Upper lobe of right lung (tissue), 1 donor: ENCODE measurements around the gene PHYKPL. TPM values are rescaled to one million over a fixed set of nuclear protein-coding genes. Genes with fewer than 3 reads are reported as not detected.

Source experiments
- ATAC-seq: fragments of 200-7000 bp; cut with Tn5 transposase; one replicate; pipeline ENCODE4 v1.9.1; 2020; ENCODE audit warnings: mild to moderate bottlenecking, moderate library complexity
- DNase-seq: peaks from one replicate; pipeline ENCODE4 v3.0.0-alpha.2; 2020
- H3K27ac ChIP-seq: fragments of 200-600 bp; one replicate; pipeline ENCODE4 v1.8.0; 2022
- H3K27me3 ChIP-seq: fragments of 200-600 bp; one replicate; pipeline ENCODE4 v1.8.0; 2022; ENCODE audit warnings: mild to moderate bottlenecking
- H3K36me3 ChIP-seq: fragments of 200-600 bp; one replicate; pipeline ENCODE4 v1.8.0; 2022
- H3K4me1 ChIP-seq: fragments of 200-600 bp; one replicate; pipeline ENCODE4 v1.8.0; 2022
- H3K4me3 ChIP-seq: fragments of 200-600 bp; one replicate; pipeline ENCODE4 v1.8.0; 2022; ENCODE audit warnings: mild to moderate bottlenecking
- H3K9me3 ChIP-seq: fragments of 200-600 bp; one replicate; pipeline ENCODE4 v1.8.0; 2022
- CTCF ChIP-seq: fragments of 200-600 bp; IDR thresholded peaks from one replicate; pipeline ENCODE4 v1.8.0; 2022; ENCODE audit warnings: antibody characterized with exemption
- intact Hi-C: fragments of 100-400 bp; cut with DNase I; formaldehyde crosslinking; loops from one replicate; pipeline ENCODE4 v1.11.0; 2022
- total RNA-seq: library from RNA; stranded (reverse); fragmentation: NEBNext Ultra II Directional; extraction: Animal tissue kit (Norgen Biotek cat#: 25700); gene quantifications from one replicate; pipeline ENCODE4 v1.2.1, GENCODE V29; 2021
- donor health status: DM: no; HTN: yes; CAD: no; lungs with severe emphysema.

PHYKPL gene
- total RNA-seq, 1 donor from 2014 or later, result 96.1 TPM

- DNase-seq (no peak), ATAC-seq (no peak)
- Histone ChIP-seq H3K9me3 (no peaks in the 10 kb centered on the region), H3K4me3 (no peak overlapping the region), H3K27me3 (peaks cover 6% of the 10 kb centered on the region), H3K36me3 (no peaks in the 10 kb centered on the region), H3K4me1 (no peaks in the 10 kb centered on the region), H3K27ac (no peak overlapping the region)
- intact Hi-C loops, result no loop called here
- no peak for TF ChIP-seq CTCF
Observed at GRCh38 chr5:178196281-178196812, 36.3 kb downstream of the PHYKPL start.

GRCh38 chr5:178194026-178194425 is 38.6 kb downstream of the PHYKPL start:
- no peaks in the 10 kb centered on the region for H3K4me1 ChIP-seq
- H3K9me3 ChIP-seq, result no peaks in the 10 kb centered on the region
- H3K27ac ChIP-seq, result no peak overlapping the region
- no peaks in the 10 kb centered on the region for H3K36me3 ChIP-seq
- TF ChIP-seq CTCF, result no peak
- H3K4me3 ChIP-seq, result no peak overlapping the region
- intact Hi-C loops, result no loop called here
- DNase-seq, result no peak
- peaks cover 6% of the 10 kb centered on the region for H3K27me3 ChIP-seq
- peak; percentile 38 for ATAC-seq

- H3K9me3 ChIP-seq, result no peaks in the 10 kb centered on the region
- H3K4me1 ChIP-seq, result no peaks in the 10 kb centered on the region
- H3K36me3 ChIP-seq, result no peaks in the 10 kb centered on the region
- ATAC-seq (no peak), DNase-seq (no peak)
- TF ChIP-seq CTCF, result no peak
- intact Hi-C loops, result no loop called here
- no peak overlapping the region for H3K4me3 ChIP-seq
- no peak overlapping the region for H3K27ac ChIP-seq
- peaks cover 6% of the 10 kb centered on the region for H3K27me3 ChIP-seq
Observed at GRCh38 chr5:178193251-178193809, 39.3 kb downstream of the PHYKPL start.

GRCh38 chr5:178192787-178193186 is 39.8 kb downstream of the PHYKPL start:
- Histone ChIP-seq H3K27me3 (peaks cover 6% of the 10 kb centered on the region), H3K4me3 (no peak overlapping the region), H3K4me1 (no peaks in the 10 kb centered on the region), H3K9me3 (no peaks in the 10 kb centered on the region), H3K36me3 (no peaks in the 10 kb centered on the region), H3K27ac (no peak overlapping the region)
- no peak for TF ChIP-seq CTCF
- no peak for ATAC-seq
- DNase-seq, result no peak
- intact Hi-C loops, result no loop called here

GRCh38 chr5:178192244-178192643 is 40.4 kb downstream of the PHYKPL start:
- Histone ChIP-seq H3K27ac (no peak overlapping the region), H3K9me3 (no peaks in the 10 kb centered on the region), H3K36me3 (no peaks in the 10 kb centered on the region), H3K4me3 (no peak overlapping the region), H3K4me1 (no peaks in the 10 kb centered on the region), H3K27me3 (peaks cover 6% of the 10 kb centered on the region)
- no peak for DNase-seq
- no peak for TF ChIP-seq CTCF
- no peak for ATAC-seq
- intact Hi-C loops, result no loop called here

GRCh38 chr5:178191661-178192060 is 40.9 kb downstream of the PHYKPL start:
- DNase-seq, result no peak
- TF ChIP-seq CTCF, result no peak
- Histone ChIP-seq H3K27me3 (peaks cover 6% of the 10 kb centered on the region), H3K36me3 (no peaks in the 10 kb centered on the region), H3K9me3 (no peaks in the 10 kb centered on the region), H3K4me3 (no peak overlapping the region), H3K27ac (no peak overlapping the region), H3K4me1 (no peaks in the 10 kb centered on the region)
- no peak for ATAC-seq
- intact Hi-C loops, result no loop called here
